HG03095 (cell line): ENCODE measurements around the gene UBALD1.
A peak's percentile ranks its signal among the peaks of the same experiment; 100 is the strongest.

ENCODE experiments used
- ATAC-seq: cut with Tn5 transposase; IDR thresholded peaks from one replicate; pipeline ENCODE4 v1.9.1; 2021; ENCODE audit warnings: moderate library complexity; ENCODE audit not compliant: unreplicated experiment

Gene UBALD1

DNA sequence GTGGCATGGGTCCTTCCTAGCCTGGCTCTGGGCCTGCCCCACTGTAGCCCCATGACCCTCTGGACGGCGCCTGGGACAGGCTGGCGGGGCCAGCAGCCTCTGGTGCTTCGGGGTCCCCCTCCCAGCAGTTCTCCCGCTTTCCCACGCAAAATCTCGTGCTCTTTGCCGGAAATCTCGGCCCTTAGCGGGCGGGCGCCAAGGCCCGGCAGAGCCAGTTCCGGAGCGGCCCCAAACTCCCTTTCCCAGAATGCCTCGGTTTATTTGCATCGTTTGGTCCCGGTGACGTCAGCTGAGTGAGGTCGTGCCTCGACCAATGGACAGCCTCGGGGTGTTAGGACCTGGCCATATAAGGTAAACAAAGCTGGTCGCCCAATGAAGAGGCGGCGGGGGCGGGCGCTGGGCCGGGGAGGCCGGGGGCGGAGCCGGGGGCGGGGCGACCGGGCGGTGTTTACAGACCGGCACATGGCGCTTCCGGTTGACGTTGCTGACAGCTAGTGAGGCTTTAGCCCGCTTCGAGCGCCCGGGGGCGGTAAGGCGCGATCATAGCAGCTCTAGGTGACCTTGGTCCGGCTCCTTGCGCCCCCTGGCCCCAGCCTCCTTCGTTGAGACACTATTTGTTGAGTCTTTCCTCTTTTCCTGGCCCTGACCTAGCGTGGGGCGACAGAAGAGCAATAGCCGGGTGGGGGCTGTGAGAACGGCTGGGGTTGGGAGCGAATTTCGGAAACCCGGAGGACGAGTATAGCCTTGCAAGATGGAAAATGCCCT, 1.5 kb upstream of the UBALD1 start:
- peak; percentile 68 for ATAC-seq

DNA sequence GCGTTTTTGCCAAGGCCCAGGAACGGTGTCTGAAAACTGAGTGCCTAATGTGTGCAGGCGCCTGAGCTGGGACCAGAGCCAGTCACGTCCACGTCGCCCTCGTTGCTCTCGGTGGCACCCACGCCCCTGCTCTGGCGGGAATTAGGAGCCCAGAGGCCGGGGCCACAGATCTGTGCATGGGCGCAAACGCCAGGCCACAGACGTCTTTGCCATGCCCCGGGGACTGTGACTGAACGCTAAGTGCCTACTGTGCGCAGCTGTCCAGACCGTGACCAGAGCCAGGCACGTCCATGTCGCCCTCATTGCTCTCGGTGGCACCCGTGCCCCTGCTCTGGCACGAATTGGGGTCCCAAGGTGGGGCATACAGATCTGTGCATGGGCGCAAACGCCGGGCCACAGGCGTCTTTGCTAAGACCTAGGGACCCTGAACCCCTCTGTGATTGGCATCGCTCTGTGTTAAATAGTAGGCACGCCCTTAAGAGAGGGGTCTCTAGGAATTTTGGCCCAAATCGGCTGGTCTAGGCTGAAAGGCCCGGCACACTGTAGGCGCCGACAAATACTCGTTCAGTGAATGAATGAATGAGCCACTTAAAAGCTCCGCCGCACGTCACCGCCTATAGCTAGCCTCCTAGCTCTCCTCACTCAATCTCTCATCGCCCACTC, 827 bp upstream of the UBALD1 start:
- ATAC-seq = no peak

DNA sequence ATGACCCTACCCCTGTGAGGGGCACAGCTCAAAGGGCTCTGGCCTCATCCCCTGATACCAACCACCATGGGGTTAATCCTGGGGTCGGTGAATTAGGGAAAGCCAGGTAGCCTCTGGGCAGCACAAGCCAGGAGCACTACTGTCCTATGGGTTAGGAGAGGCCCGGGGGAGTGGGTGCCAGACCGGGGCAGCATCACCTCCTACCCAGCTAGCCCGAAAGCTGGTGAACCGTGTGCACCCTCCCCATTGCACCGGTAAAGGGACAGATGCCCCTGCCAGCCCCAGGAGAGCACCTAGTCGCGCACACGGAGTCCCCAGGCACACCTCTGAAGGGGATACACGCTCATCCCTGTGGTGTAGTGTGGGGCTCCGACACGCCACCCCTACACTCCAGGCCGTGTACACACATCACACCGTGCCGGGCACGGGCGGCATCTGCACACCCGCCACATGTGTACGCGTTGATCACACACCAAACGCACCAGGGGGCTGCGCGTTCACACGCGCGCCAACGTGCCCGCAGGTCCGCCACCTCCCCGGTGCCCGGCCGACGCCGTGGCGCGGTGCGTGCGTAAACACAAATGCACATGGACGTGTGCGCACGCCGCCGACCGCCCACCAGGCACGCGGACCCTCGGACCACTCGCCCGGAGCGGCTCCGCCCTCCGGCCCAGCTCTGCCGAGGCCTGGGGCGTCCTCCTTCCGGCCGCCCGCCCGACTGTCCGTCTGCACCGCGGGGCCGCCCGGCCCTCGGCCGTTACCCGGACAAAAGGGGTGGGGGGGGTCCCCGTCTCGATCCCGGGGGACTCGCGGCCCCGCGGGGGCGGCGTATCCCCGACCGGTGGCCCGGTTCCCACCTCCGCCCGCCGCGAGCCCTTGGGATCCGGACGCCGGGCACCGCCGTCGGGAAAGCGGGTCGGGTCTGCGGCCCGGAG, 785 bp downstream of the UBALD1 start:
- no peak for ATAC-seq

DNA sequence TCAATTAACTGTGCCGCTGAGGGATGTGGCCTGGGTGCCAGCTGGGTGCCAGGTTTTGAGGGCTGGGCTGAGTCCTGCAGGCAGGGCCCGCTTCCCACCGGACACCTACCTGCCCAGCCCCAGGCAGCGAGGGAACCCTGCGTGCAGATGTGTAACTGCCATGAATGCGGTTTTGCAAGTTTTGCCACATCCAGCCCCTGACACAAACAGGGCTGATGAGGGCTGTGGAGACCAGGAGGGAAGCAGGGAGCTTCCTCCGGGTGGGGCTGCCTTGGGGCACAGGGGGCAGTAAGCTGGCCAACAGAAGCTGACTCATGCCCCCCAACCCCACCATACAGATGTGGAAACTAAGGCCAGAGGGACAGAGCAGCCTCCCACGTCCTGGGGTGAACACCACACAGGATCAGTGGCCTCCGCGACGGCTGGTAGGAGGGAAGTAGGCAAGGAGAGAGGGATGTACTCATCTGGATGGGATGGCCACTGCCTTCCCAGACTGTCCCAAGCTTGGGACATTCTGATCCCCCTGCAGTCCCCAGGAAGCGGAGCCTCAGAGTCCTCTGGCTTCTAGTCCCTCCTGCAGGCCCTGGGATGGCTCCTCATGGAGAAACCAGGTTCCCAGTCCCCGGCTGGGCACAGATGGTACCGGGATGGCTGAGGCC, 1.6 kb downstream of the UBALD1 start:
- ATAC-seq = no peak

DNA sequence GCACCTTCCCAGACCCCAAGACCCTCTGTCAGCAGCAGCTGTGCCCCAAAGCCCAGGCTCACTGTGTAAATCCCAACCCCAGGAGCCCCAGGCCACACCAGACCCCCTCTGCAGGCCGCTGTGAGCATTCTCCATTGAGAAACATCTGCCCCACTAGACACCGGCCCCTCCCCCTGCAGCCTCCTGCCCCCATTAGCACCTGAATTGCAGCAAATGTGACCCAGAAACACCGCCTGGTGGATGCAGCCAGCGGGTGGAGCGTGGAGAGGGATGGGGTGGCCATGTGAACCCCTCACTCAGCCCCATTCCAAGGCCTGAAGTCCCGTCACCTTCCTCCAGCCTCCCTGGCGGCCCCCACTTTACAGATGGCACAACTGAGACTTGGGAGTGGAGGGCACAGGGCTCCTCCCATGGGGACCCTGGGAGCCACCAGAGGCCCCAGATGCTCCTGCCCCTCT, 2.2 kb downstream of the UBALD1 start:
- ATAC-seq = no peak

DNA sequence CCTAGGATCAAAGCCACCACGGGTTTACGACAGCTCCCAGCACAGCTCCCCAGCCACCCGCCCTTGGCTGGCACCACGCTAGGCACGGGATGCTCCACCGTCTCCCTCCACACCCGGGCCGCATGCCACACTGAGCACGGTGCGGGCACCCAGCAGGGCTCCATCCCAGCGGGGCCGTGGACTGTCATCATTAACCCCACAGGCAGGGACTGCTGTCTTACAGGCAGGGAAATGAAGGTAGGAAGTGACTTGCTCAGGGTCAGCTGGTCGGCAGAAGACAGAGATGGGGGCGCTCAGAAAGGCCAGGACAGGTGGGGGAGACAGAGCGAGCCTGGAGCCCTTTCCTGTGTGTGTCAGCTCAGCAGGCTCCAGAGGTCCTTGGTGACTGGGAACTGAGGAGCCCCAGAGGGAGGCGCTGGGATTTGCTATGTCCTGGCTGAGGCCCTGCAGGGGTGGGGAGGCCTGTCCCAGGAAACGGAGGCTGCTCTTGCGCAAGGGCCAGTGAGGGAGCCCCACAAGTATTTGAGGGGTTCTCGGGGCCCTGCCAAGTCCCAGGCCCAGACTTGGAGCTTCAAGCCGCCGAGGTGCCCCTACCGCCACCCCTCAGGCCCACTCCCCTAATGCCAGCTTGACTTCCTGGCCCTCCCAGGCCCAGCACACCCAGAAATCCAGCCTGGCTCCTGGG, 3.2 kb downstream of the UBALD1 start:
- ATAC-seq = no peak

DNA sequence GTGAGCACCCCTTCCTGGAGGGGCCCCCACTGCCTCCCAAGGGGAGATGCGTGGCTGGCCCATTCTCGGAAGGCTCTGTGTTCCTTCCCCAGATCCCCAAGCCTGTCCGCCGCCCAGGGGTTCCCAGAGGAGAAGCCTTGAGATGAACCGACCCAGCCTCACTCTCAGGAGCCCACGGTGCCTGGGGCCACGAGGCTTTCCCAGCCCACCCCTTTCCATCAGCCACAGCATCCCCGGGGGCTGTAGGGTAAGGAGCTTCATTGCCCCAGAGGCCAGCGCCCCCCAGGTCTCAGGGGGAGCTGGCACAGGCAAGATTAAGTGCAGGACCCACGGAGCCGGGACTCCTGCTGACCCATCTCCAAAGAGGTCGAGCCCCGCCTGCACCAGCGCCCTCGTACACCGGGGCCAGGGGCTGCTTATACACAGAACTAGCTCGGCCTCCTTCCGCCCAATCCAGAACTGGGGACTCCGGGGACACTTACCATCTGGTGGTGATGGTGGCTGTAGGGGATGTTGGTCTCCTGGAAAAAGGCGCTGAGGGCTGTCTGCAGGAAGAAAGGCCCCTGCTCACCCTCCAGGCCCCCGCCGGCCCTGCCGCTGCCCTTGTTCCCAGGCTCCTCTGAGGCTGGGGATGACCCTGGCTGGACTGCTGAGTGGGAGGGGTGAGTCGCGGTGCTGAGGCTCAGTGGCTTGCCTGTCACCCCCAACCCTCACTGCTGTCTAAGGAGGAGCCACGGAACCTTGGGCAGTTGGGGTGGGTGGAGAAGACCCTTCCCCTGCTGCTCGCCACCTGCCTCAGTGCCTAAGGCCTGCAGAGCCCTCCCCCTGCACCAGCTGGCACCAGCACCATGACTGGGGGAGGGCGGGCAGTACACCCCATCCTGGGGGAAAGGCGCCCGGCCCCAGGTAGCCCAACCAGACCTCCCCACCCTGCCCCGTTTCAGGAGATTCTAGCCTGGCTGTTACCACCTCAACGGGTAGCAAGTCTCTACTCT, 4.4 kb downstream of the UBALD1 start:
- no peak for ATAC-seq

DNA sequence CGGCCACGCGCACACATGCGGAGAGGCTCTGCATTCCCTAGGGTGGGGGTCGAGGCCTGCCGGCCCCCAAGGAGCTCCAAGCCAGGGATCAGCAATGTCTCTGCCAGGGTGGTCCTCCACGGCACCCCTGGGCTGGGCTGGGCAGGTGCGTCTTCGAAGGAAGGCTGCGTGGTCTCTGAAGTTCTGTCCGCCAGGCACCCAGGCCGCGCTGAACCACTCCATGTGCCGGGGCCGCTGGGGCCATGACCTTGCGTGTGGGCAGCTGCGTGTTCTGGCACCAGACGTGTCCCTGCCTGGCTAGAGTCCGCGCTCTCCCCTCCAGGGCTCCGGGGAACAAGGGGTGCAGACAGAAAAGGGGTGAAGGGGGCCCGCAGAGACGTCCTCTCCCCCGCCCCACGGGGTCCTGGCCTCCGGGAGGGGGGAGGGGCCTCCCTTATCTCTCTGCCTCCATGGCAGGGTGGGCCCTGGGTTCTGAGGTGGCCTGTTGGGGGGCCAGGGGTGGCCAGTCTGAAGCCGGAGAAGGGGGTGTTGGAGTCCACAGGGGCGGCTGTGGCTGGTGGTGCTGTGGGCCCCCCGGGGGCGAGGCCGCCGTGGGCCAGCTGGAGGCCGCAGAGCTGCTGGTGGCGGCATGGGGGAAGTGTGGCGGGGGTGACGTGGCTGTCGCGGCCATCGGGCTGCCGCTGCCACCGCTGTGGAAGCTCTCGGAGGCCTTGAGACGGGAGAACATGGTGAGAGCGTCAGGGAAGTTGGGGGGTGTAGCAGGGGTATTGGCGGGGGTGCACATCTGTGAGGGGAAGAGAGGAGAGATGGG, 5.3 kb downstream of the UBALD1 start:
- ATAC-seq = no peak

DNA sequence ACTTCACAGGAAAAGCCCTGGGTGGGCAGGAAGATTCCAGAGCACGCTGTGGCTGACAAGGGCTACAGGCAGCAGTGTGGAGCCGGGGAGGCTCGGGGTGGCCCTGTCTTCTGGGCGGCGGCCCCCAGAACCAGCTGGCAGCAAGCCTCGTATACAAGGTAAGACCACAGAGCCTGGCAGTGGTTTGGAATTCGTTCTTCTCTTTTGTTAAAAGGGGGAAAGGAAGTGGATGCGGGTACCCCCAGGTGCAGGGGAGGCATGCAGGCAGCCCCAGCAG, 6.0 kb downstream of the UBALD1 start:
- ATAC-seq = no peak

DNA sequence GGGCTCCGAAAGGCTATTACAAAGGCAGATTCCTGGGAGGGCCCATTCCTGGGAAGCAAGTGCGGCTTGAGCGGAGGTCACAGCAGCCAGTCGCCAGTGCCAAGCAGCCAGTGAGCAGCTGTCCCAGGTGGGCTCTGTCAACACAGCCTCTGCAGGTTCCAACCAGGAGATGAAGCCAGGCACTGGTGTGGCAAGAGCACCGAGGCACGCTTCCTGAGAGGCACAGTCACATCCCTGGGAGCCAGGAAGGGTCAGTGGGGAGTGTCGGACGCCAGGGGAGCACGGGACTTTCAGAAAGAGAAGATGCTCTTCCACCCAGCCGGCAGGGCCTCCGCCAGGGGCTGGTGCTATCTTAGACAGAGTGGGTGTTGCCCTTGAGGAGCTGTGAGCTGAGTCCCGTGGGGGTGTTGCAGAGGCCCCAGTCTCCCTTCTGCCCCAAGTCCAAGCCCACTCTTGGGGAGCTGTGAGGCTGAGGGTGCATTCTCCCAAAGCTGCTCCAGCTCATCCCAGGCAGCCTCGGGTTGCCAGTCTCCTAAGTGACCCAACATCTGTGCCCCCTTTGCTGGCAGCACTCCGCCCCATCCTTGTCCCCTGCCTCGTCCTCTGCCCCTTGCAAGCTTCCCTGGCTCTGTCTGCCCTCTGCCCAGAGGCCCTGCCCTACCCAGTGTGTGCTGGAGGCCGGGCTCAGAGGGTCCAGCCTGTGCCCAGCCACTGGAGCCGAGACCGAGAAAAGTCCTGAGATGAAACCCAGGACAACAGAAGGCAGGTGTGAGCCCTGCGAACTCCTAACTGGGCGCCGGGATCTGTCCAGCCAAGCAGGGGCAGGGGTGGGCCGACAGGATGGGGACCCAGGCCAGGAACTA, 6.6 kb downstream of the UBALD1 start:
- ATAC-seq = no peak

DNA sequence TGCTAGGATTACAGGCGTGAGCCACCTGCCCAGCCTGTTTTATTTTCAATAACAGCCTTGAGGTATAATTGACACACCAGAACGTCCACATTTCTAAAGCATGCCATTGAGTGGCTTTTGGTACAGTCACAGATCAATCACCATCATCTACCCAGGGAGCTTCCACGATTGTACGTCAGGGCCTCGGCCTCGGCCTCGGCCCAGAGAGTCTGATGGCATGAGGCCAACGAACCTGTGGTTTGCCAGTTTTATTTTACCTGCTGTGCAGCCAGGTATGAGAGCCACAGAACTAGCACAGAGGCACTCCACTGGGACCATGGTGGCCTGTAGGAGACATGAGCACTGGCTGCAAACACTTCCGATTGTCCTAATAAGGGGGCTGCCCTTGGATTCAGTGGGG, 8.3 kb downstream of the UBALD1 start:
- no peak for ATAC-seq

DNA sequence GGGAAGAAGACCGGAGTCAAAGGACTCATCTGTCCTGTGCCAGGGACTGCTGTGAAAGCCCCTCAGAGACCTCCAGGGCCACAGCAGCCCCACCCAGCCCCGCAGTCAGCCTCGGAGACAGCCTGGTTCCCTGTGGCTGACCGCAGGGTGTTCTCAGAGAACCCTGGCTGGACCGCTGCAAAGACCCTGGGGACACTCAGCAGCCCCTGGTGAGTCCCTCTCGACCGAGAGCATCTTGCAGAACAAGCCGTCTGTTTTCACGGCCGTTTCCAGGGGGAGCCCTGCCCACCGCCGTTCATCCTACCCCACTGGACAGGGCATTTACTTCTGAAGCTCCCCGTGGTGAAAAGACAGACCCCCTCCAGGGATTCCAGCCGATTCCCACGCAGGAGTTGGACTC, 10.3 kb downstream of the UBALD1 start:
- ATAC-seq = no peak

DNA sequence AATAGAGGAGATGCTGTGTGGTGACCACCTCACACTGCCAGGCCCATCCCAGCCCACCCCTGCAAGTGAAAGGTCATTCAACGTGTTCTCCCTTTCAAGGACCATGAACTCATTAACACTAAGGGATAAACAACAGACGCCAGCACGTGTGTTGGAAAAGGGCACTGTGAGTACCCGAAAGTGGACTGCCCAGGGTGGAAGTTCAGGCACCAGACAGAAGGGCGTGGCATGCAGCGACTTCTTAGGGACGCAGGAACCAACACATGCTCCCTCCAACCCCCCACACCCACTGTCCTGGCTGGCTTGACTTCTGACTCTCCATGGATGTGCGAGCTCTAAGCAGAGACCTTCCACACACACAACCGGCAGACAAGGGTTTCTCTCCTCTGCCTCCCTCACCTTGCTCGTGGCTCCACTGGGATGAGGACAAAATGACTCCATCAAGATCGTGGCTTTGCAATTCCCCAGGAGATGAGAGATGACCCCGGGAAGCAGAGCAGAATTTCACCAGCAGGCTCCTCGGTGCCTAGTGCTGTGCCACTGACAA, 11.0 kb downstream of the UBALD1 start:
- no peak for ATAC-seq

DNA sequence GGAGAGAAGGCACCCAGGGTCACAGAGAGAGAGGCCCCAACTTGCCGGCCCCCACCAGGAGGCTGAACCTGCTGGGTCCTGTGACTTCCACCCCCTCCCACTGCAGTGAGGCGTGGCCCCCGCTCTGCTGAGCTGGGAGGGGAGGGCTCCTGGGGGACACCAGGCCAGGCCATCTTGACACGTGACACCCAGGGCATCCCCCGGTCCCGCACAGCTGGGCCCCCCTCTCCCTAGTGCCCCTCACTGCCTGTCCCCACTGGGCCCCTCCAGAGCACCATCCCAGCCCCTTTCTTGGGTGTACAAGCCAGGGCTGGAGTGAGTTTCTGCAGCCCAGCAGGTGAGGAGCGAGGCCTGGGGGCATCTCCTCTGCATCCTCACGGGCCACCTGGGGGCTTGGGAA, 12.4 kb downstream of the UBALD1 start:
- no peak for ATAC-seq

DNA sequence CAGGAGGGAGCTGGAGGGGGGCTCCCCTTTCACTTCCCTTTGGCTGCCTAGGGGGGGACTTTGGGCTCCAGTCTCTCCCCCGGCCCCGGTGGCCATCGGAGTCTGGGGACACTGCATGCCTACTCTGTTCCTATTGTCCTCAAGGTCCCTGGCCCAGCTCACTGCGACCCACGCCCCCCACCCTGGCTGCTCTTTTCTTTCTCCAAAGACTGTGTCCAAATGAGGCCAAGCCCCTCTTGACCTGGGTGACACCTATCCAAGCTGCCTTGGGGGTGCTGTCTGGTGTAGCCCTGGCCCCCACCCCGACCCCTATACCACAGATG, 12.9 kb downstream of the UBALD1 start:
- no peak for ATAC-seq

DNA sequence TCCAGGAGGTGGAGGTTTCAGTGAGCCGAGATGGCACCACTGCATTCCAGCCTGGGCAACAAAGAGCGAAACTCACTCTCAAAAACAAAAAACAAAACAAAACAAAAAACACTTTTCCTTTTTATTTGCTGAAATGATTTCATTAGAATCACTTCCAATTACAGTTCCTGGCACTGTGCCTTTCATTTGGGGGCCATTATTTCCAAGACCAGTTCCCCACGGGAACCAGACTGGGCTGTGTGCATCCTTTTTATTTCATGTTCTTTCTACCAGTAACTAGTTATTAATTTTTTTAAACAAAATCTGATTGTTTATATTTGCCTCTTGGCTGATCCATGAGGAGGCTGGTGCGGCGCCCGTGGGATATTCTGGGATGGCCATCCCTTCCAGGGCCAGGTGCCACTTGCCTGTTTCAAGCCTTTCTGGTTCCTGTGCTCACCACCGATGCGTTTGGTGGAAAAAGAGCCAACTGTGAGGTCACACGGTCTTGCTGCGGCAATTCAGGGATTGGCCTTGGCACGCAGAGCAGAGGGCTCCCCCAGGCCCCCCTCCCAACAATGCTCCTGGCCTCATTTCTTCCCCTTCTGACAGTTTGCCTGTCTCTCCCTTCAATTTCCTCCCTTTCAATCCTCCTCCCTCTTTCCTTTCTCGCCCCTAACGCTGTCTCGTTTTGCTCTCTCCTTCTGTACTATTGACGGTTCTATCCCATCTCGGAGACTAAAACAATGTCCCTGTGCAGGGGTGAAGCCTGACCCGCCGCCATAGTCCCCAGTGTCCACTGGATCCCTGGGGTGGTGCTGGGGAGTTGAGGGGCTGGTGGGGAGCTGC, 13.4 kb downstream of the UBALD1 start:
- no peak for ATAC-seq

DNA sequence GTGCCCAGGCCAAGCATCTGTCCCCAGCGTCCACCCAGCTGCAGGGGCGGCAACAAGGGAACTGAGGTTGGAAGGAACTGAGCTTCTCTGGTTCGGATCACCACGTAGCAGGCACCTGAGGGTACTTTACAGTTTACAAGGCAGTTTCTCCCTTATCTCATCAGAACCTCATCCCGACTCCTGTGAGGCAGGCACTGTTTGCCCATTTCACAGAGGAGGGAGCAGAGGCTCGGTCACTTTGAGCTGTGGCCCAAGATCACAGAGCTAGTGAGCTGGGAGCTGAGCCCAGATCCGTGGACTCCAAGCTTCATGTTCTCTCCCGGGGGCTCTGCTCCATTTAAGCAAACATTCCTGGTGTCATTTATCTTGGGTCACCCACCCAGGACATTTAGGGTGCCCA, 15.1 kb downstream of the UBALD1 start:
- no peak for ATAC-seq
